ENCODE data around the gene PAX7. TPM values are rescaled to one million over a fixed set of nuclear protein-coding genes. Genes with fewer than 3 reads are reported as not detected.
"Not testable (repeated sequence)": the region's sequence is repeated elsewhere in the genome, so short reads cannot be mapped to it uniquely, and the experiment has no call there.

The PAX7 gene
- total and polyA plus RNA-seq, 9 donors = not detected

GRCh38 chr1:18691648-18692047, 61.0 kb downstream of the PAX7 start:
- TF ChIP-seq POLR2A (IDR thresholded peaks at IDR 0.05) = no peak
- TF ChIP-seq, protein P1, sequence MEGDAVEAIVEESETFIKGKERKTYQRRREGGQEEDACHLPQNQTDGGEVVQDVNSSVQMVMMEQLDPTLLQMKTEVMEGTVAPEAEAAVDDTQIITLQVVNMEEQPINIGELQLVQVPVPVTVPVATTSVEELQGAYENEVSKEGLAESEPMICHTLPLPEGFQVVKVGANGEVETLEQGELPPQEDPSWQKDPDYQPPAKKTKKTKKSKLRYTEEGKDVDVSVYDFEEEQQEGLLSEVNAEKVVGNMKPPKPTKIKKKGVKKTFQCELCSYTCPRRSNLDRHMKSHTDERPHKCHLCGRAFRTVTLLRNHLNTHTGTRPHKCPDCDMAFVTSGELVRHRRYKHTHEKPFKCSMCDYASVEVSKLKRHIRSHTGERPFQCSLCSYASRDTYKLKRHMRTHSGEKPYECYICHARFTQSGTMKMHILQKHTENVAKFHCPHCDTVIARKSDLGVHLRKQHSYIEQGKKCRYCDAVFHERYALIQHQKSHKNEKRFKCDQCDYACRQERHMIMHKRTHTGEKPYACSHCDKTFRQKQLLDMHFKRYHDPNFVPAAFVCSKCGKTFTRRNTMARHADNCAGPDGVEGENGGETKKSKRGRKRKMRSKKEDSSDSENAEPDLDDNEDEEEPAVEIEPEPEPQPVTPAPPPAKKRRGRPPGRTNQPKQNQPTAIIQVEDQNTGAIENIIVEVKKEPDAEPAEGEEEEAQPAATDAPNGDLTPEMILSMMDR (IDR thresholded peaks at IDR 0.05) = no peak
- TF ChIP-seq EP300 (IDR thresholded peaks at IDR 0.05) = no peak
- no peaks in the 10 kb centered on the region for H3K9me3 ChIP-seq
- no peak for DNase-seq
- H3K4me1 ChIP-seq (ENCODE audit: insufficient read depth) = no peaks in the 10 kb centered on the region
- H3K27ac ChIP-seq = no peak overlapping the region
- WGBS, 3 donors = 83 to 88% (median 88%) methylated on average over 20 of the region's 20 CpGs
- no peak overlapping the region for H3K4me3 ChIP-seq
- no peaks in the 10 kb centered on the region for H3K36me3 ChIP-seq
- intact Hi-C loops (cut with DNase I) = no loop called here
- no peaks in the 10 kb centered on the region for H3K27me3 ChIP-seq

- Histone ChIP-seq H3K4me1 (ENCODE audit: insufficient read depth) (no peaks in the 10 kb centered on the region), H3K9me3 (no peaks in the 10 kb centered on the region), H3K4me3 (no peak overlapping the region), H3K27me3 (no peaks in the 10 kb centered on the region), H3K36me3 (no peaks in the 10 kb centered on the region), H3K27ac (no peak overlapping the region)
- TF ChIP-seq EP300 (IDR thresholded peaks at IDR 0.05) (no peak), POLR2A (IDR thresholded peaks at IDR 0.05) (no peak)
- TF ChIP-seq, protein P1 (IDR thresholded peaks at IDR 0.05) = no peak
- DNase-seq = no peak
- 15 to 19% (median 18%) methylated on average over 25 of the region's 25 CpGs for WGBS, 3 donors
- intact Hi-C loops (cut with DNase I) = no loop called here
Observed at GRCh38 chr1:18693256-18694098, 62.8 kb downstream of the PAX7 start.

DNA sequence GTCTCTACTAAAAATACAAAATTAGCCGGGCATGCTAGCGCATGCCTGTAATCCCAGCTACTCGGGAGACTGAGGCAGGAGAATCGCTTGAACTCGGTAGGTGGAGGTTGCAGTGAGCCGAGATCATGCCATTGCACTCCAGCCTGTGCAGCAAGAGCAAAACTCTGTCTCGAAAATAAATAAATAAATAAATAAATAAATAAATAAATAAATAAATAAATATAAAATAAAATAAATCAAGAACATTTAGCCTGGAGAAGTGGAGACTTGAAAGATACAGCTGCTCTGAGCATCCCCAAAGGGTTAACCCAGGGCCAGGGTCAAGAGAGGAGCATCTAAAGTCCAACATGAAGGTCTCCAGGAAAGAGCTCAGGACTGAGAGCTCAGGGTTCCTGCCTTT, 63.6 kb downstream of the PAX7 start:
- H3K9me3 ChIP-seq; H3K4me1 ChIP-seq (ENCODE audit: insufficient read depth); H3K4me3 ChIP-seq; intact Hi-C loops (cut with DNase I); DNase-seq; H3K36me3 ChIP-seq; H3K27me3 ChIP-seq; H3K27ac ChIP-seq: not testable (repeated sequence)
- 81 to 87% (median 83%) methylated on average over 7 of the region's 7 CpGs for WGBS, 3 donors

GRCh38 chr1:18697541-18697940, 66.9 kb downstream of the PAX7 start:
- Histone ChIP-seq H3K4me1 (ENCODE audit: insufficient read depth) (no peaks in the 10 kb centered on the region), H3K9me3 (no peaks in the 10 kb centered on the region), H3K36me3 (no peaks in the 10 kb centered on the region), H3K4me3 (no peak overlapping the region), H3K27ac (no peak overlapping the region), H3K27me3 (no peaks in the 10 kb centered on the region)
- WGBS, 3 donors = 40 to 52% (median 52%) methylated on average over 1 of the region's 1 CpG
- no peak for DNase-seq
- intact Hi-C loops (cut with DNase I) = no loop called here
- TF ChIP-seq POLR2A (IDR thresholded peaks at IDR 0.05) (no peak), EP300 (IDR thresholded peaks at IDR 0.05) (no peak)
- TF ChIP-seq, protein P1 (IDR thresholded peaks at IDR 0.05) = no peak

GRCh38 chr1:18700530-18700929, 69.9 kb downstream of the PAX7 start:
- DNase-seq = no peak
- WGBS, 3 donors = 87 to 92% (median 91%) methylated on average over 11 to 12 of the region's 12 CpGs
- TF ChIP-seq POLR2A (IDR thresholded peaks at IDR 0.05) = no peak
- TF ChIP-seq, protein P1 (IDR thresholded peaks at IDR 0.05) = no peak
- TF ChIP-seq EP300 (IDR thresholded peaks at IDR 0.05) = no peak
- Histone ChIP-seq H3K4me3 (no peak overlapping the region), H3K27me3 (no peaks in the 10 kb centered on the region), H3K4me1 (ENCODE audit: insufficient read depth) (no peaks in the 10 kb centered on the region), H3K9me3 (no peaks in the 10 kb centered on the region), H3K36me3 (no peaks in the 10 kb centered on the region), H3K27ac (no peak overlapping the region)
- intact Hi-C loops (cut with DNase I) = no loop called here
